Measurements from ENCODE around the gene HLX.

Gene HLX

GRCh38 chr1:220884109-220884980 is 5.1 kb downstream of the HLX start:
- no peak for DNase-seq

DNA sequence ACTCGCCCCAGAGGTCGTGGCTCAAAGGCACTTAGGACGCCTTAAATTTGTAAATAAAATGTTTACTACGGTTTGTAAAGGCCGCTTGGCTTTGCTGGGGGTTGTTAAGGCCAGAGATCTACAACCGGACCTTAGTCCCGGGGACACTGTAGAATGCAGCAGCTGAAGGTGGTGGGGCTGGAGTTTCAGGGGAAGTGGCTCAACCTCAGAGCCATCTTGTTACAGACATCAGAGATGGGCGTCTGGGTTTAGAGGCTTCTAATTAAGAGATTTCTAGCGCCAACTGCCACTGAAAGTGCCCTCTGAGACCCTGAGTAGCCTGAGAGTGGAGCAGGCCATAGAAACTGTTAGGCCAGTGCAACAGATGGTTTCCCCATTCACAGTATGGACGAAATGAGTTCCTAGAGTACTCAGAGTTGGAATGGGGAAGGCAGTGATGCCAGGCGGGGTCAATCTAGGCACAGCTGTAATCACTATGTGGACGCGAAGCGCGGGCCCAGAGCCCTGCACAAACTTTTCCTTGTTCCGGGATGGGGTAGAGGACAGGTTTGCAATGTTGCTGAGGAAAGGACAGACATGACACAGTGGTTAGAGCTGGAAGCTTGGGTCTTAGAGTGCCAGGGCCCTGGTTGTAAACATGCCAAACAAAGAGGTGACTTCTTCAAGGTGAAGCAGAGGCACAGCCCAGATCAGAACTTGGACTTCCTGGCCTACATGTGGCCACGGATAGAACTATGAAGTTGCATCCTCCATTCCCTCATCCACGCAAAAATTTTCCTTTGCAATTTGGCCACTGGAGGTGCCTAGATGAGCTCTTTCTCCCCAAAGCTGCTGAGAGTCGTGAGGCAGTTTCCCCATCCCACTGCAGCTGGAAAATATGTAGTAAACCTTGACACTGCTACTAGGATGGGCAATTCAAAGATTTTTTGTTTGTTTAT is 6.0 kb downstream of the HLX start:
- no peak for DNase-seq

GRCh38 chr1:220885971-220886370 is 6.7 kb downstream of the HLX start:
- no peak for DNase-seq

GRCh38 chr1:220886470-220887201 is 7.4 kb downstream of the HLX start:
- no peak for DNase-seq

- no peak for DNase-seq
These were observed 7.9 kb downstream of the HLX start for GRCh38 chr1:220887202-220887519.

GRCh38 chr1:220887520-220888416 is 8.5 kb downstream of the HLX start:
- DNase-seq, result no peak

- no peak for DNase-seq
These were observed 9.3 kb downstream of the HLX start for GRCh38 chr1:220888417-220888986.

DNA sequence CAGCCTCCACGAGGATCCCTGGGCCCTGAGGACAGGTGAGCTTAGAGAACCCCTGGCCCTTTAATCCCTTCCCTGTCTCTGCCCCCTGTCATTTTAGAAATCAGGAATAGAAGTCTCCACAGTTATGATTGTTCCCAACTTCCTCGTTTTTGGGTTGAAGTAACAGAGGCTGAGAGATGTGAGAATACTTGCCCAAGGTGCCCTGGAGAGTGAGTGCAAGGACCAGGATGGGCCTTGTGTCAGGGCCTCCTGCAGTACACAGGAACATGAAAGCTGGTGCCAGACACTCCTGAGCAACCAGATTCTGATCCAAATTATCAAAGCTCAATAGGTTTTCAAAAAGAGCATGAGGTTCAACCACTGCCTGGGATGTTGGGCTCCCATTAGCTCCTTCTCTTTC is 10.1 kb downstream of the HLX start:
- no peak for DNase-seq

- DNase-seq, result no peak
These were observed 10.6 kb downstream of the HLX start for GRCh38 chr1:220889848-220890287.

- no peak for DNase-seq
These were observed 11.4 kb downstream of the HLX start for GRCh38 chr1:220890602-220891001.

DNA sequence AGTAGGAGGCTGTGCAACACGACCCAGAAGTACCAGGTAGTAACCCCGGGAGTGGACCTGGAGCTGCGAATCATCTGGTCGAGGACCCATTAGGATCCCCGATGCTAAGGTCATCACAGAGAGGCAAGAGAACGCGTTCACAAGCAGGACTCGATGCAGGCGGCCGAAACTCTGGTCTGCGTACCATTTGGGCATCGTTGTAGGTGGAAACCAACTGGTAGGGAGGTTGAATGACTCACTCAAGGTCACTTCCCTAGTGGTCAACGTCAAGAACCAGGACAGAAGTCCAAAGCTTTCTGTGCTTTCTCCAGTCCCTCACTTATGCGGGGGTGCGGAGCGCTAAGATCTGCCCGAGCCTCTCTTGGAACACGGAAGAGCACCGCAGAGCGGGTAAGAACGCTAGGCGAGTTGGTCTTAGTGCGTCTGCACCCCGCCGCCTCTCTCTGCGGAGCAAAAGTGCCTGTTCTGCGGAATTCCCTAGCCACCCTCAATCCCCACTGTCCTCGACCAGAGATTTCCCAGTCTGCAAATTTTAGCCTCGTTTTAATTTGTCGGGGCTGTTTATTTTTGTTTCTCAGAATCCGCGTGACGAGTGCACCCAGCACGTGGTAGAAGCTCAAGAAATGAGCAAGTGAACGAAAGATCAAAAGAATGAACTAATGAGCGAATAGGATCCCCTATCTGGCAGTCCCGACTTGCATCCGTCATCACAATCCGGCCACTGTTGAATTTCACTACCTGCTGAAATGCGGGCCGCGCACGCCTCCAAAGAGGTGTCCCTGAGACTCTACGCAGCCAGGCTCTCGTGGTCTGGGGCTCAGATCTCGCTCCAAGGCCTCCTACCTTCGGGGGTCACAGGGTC is 12.2 kb downstream of the HLX start:
- no peak for DNase-seq

DNA sequence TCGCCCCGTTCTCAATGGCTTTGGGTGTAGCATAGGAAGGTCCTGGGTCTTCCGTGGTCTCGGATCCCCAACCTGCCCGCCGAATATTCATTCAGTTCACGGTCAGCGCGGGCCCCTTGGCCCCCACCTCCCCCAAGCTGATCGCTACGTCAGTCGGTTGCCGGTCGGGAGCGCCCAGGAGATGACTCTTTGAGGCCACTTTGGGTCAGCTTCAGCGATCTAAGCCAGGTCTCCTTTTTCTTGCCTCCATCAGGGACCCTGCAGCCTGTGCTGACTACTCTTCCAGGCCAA is 12.8 kb downstream of the HLX start:
- DNase-seq, result no peak

DNA sequence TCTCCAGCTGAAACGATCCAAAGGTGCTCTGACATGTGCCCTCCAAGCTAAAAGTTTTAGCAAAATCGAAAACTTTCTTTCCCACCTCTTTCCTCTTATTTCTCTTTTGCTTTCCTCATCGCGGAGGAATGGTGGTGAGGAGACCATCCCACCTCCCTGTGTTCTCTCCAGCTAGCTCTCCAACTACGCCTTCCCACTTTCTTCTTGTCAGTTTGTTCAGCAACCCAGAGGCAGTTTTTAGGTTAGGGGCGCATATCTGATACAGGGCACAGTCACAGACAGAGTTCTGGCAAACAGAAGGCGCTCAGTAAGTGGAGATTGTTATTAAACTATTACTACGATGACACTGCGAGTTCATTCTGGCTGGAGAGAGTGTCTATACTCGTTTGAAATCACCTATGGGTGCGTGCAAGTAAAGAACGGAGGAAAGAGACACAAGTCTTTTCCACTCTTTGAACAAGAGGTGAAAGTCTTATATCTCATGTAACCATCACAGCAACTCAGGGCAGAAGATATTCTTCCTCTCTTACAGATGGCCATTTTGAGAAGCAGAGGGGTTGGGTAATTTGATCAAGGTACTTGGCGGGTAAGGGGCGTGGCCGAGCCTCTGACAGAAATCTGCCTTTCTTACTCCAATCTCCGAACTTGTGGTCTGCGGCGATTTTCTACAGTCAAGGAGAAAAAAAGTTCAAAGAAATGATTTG is 13.9 kb downstream of the HLX start:
- no peak for DNase-seq

DNA sequence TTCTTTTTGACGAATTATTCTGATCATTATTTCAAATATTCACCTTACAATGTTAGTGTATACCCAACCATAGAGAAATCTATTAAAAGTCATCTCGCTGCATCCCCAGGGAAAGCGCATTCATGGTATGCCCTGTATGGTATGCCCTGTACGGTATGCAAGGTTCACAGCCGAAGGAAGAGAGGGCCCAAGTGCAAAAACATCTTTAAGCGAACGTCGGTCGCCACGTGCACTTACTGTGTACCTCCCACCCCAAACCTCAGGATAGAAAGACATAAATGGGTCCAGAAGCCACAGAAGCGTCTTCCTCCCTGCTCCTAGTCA is 14.4 kb downstream of the HLX start:
- DNase-seq, result no peak

DNA sequence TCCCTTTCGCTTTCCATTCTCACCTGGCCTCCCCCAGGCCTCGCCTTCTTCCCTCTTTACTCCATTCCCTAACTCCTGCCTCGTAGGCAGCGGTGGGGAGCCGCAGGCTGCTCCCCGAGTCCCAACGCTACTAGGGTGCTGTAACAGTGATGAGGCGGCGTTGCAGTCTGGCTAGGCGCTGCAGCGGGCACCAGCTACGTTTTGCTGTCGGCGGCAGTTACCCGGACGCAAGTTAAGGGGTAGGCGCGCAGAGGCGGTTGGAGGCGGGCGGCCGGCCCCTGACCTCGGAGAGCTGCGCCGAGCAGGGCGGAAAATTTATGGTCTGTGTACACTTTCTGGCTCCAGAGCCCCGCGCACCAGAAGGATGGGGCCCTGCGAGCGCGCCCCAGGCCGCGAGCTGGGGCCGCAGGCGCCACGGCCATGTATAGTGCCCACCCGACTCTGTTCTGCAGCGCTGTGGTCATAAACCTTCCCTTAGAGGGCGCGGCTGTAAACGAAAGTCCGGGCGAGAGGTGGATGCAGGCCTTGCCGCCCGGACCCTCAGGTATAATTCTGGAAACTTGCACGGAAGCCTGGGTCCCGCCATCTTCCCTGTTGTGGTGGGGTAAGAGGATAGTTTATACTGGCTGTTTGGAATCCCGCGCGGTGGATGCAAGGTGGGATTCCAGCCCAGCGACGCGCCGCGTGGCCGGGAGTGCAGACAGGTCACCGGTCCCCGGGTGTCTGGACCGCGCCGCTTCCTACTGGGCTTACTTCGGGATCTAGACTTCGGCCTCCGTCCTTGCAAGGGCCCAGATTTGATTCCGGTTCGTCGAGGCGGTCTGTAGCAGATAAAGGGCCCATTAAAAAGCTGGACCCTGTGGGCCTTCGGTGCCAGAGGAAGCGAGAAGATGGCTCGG is 15.0 kb downstream of the HLX start:
- DNase-seq, result no peak

GRCh38 chr1:220894924-220895256 is 15.6 kb downstream of the HLX start:
- no peak for DNase-seq

GRCh38 chr1:220895412-220895946 is 16.2 kb downstream of the HLX start:
- DNase-seq, result no peak

DNA sequence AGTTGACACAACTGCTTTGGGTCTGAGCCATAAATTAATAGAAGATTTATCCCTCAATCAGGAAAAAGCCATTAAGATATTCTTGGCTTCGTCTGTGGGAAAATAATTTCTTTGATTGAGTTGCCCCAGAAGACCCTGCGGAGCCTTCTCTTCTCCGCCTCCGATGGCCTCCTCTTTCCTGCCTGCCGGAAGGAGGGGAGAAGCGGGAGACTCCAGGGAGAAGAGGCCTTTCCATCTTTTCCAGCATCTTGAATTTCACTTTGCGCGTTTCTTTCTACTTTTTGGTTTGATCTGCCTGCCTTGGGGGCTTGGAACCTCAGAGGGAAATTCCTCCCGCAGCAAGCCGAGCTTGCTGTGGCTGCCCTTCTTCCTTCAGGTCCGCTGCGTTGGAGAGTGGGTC is 16.8 kb downstream of the HLX start:
- no peak for DNase-seq

GRCh38 chr1:220900842-220901241 is 21.6 kb downstream of the HLX start:
- DNase-seq, result no peak
